Stromal cell of bone marrow (primary cell): ENCODE measurements around the gene KCND1.

ENCODE experiments used
- DNase-seq: peaks from one replicate; pipeline ENCODE4 v3.0.0-alpha.2; 2012; ENCODE audit warnings: low read depth

Gene KCND1

DNA sequence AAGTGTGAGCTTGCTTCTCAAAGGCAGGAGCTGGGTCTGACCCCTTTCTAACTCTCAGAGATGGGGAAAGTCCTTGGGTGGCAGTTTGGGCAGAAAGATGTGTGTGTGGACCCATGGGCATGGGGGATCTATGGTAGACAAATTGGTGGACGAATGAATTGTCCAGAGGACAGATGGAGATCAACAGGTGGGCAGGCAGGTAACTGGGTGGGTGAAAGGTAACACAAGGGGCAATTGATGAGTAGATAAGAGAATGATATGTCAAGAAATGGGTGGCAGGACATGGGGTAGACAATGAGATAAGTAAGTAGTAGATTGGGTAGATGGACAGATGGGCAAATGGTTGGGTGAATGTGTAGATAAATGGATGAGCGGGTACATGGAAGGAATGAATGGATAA, 2.9 kb upstream of the KCND1 start:
- DNase-seq: no peak

GRCh38 chrX:48974033-48974432, 2.4 kb upstream of the KCND1 start:
- no peak for DNase-seq

DNA sequence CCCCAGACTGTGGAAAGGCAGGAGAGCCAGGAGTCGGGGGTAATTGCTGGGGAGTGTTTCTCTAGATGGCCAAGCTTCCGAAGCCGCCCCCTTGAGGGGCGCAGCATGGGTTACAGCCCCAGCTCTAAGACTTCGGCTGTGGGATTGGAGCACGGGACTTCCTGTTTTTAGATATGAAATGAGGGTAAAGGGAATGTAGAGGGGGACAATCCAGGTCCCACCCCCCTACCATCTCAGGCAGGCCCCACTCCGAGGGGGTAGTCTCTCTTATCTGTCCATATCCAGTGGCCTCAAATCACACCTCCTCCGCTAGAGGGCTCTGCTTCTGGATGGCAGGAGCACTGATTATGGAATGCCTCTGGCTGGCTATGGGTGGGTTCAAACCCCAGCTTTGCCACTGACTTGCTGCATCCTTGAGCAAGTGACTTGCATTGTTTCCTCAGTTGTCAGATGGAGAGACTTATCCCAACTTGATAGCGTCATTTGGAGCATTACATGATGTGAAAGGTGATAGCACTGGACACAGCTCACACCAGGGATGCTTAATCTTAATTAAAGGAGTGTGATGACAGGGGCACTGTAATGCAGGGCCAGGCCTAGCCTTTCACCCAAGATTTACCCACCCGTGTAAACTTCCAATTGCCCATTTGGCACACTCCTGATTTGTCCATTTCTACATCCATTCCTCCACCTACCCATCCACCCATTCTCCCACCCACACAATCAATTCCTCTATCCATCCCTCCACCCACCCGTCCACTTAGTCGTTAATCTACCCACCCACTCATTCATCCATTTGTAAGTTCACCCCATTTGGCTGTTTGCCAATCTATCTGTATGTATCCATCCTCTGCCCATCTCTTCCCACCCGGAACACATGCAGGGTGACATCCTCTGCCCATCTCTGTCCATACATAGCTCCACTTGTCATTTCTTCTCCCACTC, 848 bp upstream of the KCND1 start:
- DNase-seq: peak; percentile 18

DNA sequence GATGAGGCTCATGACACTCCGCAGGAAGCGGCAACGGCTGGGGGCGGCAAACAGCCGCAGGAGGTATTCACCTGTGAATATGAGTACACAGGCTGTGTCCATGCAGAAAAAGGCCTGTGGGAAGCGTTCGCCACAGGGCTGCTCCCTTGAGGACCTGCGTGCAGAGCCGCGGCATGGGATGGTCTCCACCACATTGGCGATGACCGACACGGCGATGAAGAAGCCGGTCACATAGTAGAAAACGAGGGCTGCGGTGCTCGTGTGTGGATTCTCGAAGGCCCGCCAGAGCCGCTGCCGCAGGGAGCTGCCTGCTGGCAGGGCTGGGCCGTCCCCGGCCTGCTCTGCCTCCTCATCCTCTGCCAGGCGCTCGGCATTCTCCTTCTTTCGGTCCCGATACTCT, 2.2 kb downstream of the KCND1 start:
- no peak for DNase-seq

- DNase-seq: no peak
Measured at GRCh38 chrX:48968377-48968776, 3.3 kb downstream of the KCND1 start.

GRCh38 chrX:48966796-48967579, 4.7 kb downstream of the KCND1 start:
- no peak for DNase-seq

- DNase-seq: no peak
Measured at GRCh38 chrX:48965959-48966358, 5.7 kb downstream of the KCND1 start.

DNA sequence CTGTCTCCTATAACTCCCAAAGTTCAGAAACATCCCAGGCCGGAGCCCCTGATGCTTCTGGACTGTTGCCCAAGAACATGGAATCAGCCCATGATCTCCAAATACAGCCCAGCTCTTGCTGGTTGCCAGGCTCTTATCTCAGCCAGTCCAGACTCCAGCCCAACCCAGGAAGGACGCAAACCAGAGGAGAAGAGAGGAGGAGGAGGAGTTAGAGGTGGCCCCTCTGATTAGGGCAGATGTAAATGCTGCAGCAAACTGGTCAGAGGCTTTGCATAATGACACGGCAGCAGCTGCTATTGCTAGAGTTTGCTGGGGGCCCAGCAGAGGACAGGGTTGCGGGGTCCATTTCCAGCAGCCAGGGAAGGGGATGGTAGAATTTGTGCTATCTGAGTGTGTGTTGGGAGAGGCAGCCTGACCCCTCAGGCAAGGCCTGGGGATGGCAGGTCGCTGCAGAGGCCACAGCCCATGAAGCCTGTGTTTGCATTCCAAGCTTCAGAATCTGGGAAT, 10.0 kb downstream of the KCND1 start:
- DNase-seq: no peak

GRCh38 chrX:48960291-48960690, 11.4 kb downstream of the KCND1 start:
- DNase-seq: no peak

GRCh38 chrX:48958635-48959094, 13.0 kb downstream of the KCND1 start:
- peak; percentile 60 for DNase-seq

GRCh38 chrX:48957827-48958634, 13.6 kb downstream of the KCND1 start:
- DNase-seq: peak; percentile 93

- DNase-seq: no peak
Measured at GRCh38 chrX:48957477-48957826, 14.2 kb downstream of the KCND1 start, which contains the start of gene OTUD5. Gene OTUD5 (minus strand): TSS chrX:48957607. CDS start chrX:48957570, 37 bp downstream.

GRCh38 chrX:48956728-48957414, 14.8 kb downstream of the KCND1 start:
- no peak for DNase-seq

- no peak for DNase-seq
Measured at GRCh38 chrX:48948589-48948988, 23.1 kb downstream of the KCND1 start.

DNA sequence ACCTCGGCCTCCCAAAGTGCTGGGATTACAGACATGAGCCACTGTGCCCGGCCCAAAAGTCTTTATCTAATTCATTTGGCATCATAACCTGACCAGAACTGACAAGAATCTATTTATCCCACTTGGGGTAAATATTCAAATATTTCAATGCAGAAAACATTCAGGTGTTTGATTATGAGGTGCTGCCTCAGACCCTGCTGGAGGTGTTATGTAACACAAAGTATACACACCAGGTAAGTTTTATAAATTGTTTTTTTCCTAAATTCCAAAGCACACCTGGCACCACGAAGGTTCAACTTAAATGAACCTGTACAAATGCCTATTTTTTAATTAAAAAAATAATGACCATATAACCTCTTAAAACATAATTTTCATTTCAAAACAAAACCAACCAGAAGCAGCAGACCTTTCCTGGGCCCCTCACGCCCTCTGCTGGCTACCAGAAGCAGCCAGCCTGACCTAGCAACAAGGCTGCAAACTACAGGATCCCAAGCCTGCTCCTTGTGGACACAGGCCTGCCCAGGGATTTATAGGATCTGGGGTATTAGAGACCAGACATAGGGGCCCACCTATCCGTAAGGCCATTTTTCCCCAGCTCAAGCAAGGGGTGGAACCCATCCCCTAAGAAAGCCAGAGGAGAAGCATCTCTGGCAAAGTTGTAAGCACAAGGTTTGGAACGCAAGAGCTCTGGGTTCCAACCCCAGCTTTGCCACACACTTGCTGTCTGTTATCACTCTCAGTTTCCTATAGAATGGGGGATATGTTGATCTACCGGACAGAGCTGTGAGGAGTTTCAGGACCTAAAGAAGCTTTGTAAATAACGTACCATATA, 25.9 kb downstream of the KCND1 start:
- peak; percentile 20 for DNase-seq

DNA sequence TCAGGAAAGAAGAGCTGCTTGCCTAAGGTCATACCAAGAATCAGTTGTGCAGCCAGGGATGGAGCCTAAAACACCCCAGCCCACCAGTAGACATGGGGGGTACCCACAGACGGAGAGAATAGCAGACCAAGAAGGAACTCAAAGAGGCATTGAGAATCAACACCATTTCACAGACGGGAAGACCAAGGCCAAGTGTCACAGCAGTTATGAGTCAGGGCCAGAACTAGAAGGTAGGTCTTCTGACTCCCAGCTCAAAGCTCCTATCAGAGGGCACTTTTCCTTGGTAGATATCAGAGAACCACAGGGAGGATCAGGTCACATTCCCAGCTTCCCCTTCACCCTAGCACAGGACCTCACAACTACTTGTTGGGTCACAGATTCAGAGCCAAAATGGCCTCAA, 28.7 kb downstream of the KCND1 start:
- no peak for DNase-seq

DNA sequence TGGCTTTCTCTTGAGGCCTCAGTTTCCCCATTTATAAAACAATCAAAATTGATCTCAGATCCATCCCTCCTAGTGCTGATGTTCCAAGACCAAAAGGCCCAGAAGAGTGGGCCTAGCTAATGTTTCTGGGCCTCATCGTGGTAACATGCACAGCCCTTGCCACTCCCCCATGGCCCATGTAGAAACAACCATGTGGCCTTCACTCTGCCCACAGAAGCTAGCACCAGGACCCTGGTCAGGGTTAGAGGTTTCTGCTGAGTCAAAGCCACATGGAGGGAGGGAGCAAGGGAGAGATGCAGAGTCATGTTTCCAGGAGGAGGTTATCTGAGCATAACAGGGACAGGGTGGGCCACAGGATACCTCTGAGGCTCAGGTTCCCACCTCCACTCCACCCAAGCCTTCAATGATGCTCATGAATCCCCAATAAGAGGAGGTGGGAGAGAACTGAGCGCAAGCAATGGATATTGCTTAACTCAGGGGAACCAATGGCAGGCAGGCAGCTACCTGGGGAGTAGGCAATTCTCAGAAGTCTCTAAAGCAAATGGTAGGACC, 31.2 kb downstream of the KCND1 start:
- DNase-seq: no peak

DNA sequence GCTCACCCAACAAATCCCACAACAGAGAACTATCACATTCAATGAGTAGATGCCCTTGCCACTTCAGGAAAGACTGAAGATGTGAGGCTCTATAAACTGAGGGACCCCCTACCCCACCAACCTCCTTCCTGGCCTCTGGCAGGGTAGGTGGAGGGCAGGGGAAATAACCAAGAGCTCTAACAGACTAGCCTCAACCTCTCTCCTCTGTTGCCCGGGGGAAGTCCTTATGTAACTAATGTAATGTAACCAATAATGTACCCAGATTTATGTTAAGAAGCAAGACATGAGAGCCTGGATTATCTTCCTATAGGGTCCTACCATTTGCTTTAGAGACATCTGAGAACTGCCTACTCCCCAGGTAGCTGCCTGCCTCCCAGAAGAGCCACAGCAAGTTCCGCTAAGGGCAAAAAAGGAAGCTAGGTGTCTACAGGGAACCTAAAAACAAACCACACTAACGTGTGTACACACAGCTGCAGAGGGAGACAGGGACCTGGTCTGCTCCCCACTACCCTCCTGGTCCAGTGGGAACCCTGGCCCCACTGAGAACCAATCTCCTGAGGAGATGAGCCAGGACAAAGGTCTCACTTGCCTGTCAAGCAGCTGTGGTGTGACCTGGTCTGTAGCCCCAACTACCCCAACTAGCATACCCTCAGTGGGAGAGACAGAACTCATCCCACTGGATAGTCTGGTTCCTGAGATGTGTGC, 32.0 kb downstream of the KCND1 start:
- no peak for DNase-seq

GRCh38 chrX:48938721-48939425, 32.8 kb downstream of the KCND1 start:
- DNase-seq: no peak
